RKO (cell line): ENCODE data around the gene DTD1.
A peak's percentile ranks its signal among the peaks of the same experiment; 100 is the strongest.

ENCODE experiments used
- DNase-seq: peaks from one replicate; pipeline ENCODE4 v3.0.0-alpha.2; 2016; ENCODE audit warnings: low spot score

Gene DTD1

GRCh38 chr20:18705910-18706309, 118.1 kb downstream of the DTD1 start:
- DNase-seq = no peak

GRCh38 chr20:18712131-18712530, 124.3 kb downstream of the DTD1 start:
- DNase-seq = no peak

- no peak for DNase-seq
Measured at GRCh38 chr20:18712882-18713281, 125.0 kb downstream of the DTD1 start.

- DNase-seq = no peak
Measured at GRCh38 chr20:18715564-18715963, 127.7 kb downstream of the DTD1 start.

- DNase-seq = no peak
Measured at GRCh38 chr20:18717062-18717461, 129.2 kb downstream of the DTD1 start.

DNA sequence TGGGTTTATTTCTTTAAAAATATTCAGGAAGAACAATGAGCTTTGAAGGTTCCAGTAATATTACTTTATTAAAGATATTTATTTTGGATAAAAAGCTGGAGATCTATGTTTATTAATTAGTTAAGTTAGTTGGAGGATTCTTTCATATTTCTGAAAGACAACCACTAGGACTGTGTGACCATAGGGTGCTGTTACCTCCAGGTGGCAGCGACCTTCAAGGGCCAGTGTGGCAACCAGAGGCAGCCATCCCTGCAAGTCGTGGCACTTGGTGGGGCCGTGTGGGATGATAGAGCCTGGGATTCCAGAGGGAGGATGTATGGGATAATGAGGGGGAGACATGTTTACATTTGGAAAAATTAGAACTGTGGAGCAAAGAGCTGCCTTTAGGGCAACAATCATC, 130.3 kb downstream of the DTD1 start:
- peak; percentile 14 for DNase-seq

GRCh38 chr20:18719426-18719825, 131.6 kb downstream of the DTD1 start:
- DNase-seq = no peak

DNA sequence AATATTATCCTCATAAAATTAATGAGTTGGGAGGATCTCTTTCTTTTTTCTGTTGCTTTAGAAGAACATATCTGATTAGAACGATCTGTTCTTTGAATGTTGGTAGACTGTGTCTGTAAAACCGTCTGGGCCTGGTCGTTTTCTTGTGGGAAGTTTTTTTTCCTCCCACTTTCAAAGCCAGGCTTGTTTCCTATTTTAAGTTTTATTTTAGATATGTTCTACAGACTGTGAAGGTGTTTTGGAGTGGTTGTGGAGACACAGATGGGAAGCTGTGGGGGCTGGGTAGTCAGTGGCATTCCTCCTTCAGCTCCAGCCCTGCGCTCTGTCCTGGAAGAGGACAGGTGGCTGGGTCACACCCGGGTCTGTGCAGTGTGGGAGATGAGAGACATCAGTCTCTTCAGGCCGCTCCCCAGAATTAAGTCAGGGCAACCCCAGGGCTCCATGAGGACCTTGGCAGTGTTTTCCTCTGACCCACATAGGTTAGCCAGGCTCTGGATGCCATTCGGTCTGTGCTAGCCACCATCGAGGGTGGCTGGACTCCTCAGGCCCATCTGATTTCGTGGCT, 133.8 kb downstream of the DTD1 start:
- no peak for DNase-seq

DNA sequence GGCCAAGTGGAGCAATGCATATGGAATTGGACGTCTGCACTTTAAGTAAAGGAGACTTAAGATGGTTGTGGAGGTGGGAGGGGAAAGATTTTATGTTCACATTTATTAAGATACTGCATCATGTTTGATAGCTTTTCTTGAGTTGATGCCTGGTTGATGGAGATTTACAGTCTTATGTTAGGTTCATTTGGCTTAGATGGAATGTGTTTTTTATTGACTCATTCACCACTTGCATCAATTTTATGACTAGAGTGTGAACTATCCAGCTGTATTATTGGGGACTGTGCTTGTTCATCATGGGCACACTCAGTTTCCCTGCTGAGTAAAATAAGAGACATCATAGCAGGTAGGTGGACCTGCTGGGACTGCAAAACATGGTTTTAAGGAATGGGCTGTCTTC, 134.5 kb downstream of the DTD1 start:
- no peak for DNase-seq

DNA sequence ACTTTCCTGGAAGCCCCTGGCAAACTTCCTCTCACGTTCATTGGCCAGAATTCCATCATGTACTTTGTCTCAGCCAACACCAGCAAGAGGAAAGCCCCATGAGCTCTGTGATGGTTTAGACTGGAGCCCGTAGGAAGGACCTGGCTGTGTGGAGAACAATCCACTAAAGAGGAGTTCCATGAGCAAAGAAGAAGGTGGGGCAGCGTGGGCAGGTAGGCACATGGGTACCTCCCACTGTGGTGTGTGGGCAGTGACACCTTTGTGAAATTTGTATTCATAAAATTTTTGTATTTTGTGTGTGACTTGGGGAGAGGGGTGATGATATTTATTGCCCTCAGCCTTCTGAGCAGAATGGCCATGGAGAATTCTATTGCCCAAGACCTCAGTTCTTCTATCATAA, 136.2 kb downstream of the DTD1 start:
- no peak for DNase-seq

DNA sequence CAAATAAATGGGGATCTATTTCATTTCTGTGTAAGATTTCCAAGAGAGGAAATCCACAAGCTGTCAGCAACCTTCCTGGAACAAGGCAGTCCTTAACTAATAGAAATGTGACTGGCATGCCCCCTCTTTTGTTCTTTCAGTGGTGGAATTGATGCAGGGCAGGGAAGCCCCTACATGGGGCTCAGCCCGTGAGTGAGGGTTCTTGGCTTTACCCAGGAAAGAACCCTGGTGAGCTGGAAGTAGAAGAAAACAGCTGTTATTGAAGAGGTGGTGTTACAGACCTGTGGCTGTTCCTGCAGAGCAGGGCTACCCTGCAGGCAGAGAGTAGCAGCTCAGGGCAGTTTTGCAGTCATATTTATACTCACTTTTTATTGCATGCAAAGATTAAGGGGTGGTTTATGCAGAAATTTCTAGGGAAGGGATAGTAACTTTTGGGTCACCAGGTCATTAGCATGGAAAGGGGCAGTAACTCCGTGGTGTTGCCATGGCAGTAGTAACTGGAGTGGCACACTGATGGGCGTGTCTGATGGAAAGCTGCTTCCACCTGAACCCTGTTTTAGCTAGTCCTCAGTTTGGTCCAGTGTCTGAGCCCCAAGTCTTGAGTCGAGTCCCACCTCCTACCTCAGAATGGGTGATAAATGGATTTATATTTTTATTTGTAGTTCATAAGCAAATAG, 137.1 kb downstream of the DTD1 start:
- no peak for DNase-seq

GRCh38 chr20:18727032-18727508, 139.2 kb downstream of the DTD1 start:
- DNase-seq = no peak

- no peak for DNase-seq
Measured at GRCh38 chr20:18728165-18728869, 140.5 kb downstream of the DTD1 start.

- DNase-seq = no peak
Measured at GRCh38 chr20:18728870-18729224, 141.0 kb downstream of the DTD1 start.

DNA sequence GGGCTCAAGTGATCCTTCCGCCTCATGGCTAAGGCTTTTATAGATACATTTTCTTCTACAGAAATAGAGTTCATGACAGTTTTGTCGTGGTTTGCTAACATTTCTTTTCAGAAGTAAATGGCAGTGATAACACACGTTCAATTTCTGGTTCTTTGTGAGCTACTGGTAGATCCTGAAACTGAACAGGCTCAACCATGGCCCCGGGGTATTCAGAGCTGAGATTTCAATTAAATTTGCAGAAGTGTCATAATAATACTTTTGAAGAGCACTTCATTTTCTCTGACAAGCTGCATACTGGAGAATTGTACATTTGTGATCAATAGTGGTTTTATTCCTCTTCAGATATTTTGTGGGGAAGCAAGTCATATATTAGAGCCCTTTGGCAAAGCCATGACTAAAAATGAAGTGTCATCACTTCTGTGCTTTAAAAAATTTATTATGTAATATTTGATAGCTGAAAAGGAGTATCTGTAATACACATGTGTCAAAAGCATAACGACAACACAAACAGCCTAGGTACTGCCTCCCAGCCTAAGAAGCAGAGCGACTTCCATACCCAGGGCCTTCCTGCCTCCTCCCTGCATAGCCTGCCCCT, 141.5 kb downstream of the DTD1 start:
- no peak for DNase-seq

- DNase-seq = no peak
Measured at GRCh38 chr20:18731940-18732339, 144.1 kb downstream of the DTD1 start.

- no peak for DNase-seq
Measured at GRCh38 chr20:18734525-18735189, 146.8 kb downstream of the DTD1 start.

- DNase-seq = no peak
Measured at GRCh38 chr20:18737140-18737539, 149.3 kb downstream of the DTD1 start.

DNA sequence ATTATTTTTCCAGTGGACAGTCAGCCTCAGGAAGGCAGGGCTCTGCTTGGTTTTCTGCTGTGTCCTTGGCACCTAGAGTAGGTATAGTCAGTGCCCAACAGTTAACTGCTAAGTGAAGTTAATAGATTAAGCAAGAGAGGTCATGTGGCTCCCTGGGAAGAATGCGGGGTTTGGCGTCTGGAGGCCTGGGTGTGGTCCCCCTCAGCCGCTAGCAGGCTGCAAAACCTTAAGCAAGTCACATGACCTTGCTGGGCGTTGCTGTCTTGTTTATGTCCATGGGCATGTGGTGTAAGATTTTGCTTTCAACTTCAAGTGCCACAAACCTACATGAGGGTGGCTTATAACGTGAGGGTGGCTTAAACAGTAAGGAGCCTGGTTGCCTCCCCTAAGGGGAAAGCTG, 150.2 kb downstream of the DTD1 start:
- DNase-seq = no peak

GRCh38 chr20:18738888-18739287, 151.0 kb downstream of the DTD1 start:
- no peak for DNase-seq

- DNase-seq = no peak
Measured at GRCh38 chr20:18739751-18740166, 151.9 kb downstream of the DTD1 start.

DNA sequence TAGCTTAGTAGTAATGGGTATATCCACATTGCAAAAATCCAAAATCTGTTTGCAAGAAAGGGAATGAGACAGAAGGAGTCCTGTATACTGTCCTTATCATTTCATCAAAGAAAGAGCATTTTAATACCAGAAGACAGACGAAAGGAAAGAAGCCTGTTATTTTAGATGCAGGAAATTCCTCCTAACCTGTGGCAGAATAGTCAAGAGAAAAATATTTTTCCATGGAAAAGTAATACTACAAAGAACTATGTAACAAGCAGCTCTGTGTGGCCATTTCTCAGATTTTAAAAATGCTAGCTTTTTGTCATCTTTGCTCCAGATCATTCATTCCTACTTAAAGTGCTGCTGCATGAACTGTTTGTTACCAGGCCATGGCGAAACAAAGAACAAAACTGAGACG, 152.9 kb downstream of the DTD1 start:
- no peak for DNase-seq

- DNase-seq = no peak
Measured at GRCh38 chr20:18742841-18743240, 155.0 kb downstream of the DTD1 start.
